A673 (cell line): ENCODE measurements around the gene RNU6-8.

ENCODE experiments used
- CTCF ChIP-seq: fragments of 300-800, 200-600 bp; sonication (generic); conservative IDR thresholded peaks from 2 replicates; pipeline ENCODE4 v1.5.1; 2017; ENCODE audit warnings: low read depth, mild to moderate bottlenecking, antibody characterized with exemption, low read length, moderate library complexity, mixed read lengths
- EZH2 ChIP-seq: fragments of 200-600 bp; sonication (generic); IDR thresholded peaks from 2 replicates; pipeline ENCODE4 v1.6.1; 2017; ENCODE audit warnings: borderline replicate concordance, low read depth, mild to moderate bottlenecking, mixed read lengths, antibody characterized with exemption, low read length; ENCODE audit not compliant: poor library complexity, severe bottlenecking

GRCh38 chr14:32217301-32217700, 14.2 kb upstream of the RNU6-8 start:
- TF ChIP-seq CTCF, result no peak
- no peak for TF ChIP-seq EZH2
